ENCODE measurements around the gene FAS.

Gene FAS

GRCh38 chr10:88990384-88991160 is at the start of gene FAS:
FAS (plus strand) TSS chr10:88990798; CDS start chr10:88990877, 79 bp downstream.
- in situ Hi-C loops (cut with HindIII; ENCODE audit: low sequenced_read_pairs), result no loop called here

GRCh38 chr10:88941026-88941425 is 49.6 kb upstream of the FAS start:
- in situ Hi-C loops (cut with HindIII; ENCODE audit: low sequenced_read_pairs), result loop anchor here (5.0 kb wide), 1 partner anchor 56 kb away; no protein-coding TSS in a partner anchor

DNA sequence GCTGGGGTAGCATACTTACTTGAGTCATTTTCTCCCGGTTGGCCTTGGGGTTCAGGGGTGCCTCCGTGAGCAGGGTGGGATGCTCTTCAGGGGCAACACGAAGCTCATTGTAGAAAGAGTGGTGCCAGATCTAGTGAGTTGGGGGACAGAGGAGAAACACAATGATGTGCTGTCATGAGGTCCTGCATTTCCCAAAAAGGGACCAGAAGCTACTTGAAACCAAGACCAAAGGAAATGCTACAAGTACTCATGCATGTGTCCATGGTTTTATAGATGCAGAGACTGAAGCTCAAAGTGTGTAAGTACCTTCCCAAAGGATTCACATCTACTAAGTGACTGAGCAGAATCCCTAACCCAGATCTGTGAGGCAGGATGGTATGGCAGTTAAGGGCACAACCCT is 46.8 kb upstream of the FAS start:
- in situ Hi-C loops (cut with HindIII; ENCODE audit: low sequenced_read_pairs), result loop anchor here (5.0 kb wide), 1 partner anchor 54 kb away; no protein-coding TSS in a partner anchor

DNA sequence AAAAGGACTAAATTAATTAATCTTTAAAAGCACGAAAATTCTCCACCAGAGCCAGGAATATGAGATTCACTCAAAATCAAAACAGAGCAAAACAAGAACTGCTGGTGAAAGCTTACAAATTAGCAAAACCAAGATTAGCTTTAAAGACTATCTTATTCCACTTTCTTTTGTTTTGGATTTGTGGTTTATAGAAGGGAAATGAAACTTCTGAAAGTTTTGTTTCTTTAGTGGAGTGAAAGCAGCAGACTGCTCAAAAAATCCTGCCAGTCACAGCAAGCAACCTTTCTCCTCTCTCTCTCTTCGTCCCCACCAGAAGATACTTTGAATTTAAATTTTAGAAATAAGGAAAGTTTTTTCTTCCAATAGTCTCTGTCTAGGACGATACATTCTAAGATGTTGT is 45.8 kb upstream of the FAS start:
- in situ Hi-C loops (cut with HindIII; ENCODE audit: low sequenced_read_pairs), result loop anchor here (5.0 kb wide), 1 partner anchor 52 kb away; no protein-coding TSS in a partner anchor

- in situ Hi-C loops (cut with HindIII; ENCODE audit: low sequenced_read_pairs), result no loop called here
Observed at GRCh38 chr10:88946200-88946599, 44.4 kb upstream of the FAS start.

DNA sequence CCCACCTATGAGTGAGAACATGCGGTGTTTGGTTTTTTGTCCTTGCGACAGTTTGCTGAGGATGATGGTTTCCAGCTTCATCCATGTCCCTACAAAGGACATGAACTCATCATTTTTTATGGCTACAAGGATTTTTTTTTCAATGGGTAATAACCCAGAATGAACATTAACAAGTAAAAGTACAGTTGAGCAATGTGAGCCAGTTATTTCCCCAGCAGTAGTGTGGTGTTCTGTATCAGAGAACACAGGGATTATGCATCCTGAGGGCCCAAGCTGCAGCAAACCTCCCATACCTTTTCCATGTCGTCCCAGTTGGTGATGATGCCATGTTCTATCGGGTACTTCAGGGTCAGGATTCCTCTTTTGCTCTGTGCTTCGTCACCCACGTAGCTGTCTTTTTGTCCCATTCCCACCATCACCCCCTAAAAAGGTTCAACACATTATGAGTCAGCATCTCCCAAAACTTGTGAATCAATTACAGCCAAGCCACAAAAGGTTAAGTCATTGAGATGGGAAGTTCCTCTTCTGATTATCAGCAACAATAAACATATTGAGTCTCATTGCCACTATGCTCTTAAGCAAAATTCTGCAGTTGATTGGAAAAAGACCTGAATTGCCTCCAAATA is 43.5 kb upstream of the FAS start:
- in situ Hi-C loops (cut with HindIII; ENCODE audit: low sequenced_read_pairs), result no loop called here

- in situ Hi-C loops (cut with HindIII; ENCODE audit: low sequenced_read_pairs), result no loop called here
Observed at GRCh38 chr10:88949051-88949450, 41.5 kb upstream of the FAS start.

GRCh38 chr10:88949912-88950837 is 40.4 kb upstream of the FAS start:
- in situ Hi-C loops (cut with HindIII; ENCODE audit: low sequenced_read_pairs), result no loop called here

GRCh38 chr10:88952647-88953111 is 37.9 kb upstream of the FAS start, which contains the start of gene ACTA2:
ACTA2 (minus strand) TSS chr10:88952773; CDS start chr10:88948930, 3,843 bp downstream.
- in situ Hi-C loops (cut with HindIII; ENCODE audit: low sequenced_read_pairs), result no loop called here

- in situ Hi-C loops (cut with HindIII; ENCODE audit: low sequenced_read_pairs), result no loop called here
Observed at GRCh38 chr10:88953662-88954061, 36.9 kb upstream of the FAS start.

DNA sequence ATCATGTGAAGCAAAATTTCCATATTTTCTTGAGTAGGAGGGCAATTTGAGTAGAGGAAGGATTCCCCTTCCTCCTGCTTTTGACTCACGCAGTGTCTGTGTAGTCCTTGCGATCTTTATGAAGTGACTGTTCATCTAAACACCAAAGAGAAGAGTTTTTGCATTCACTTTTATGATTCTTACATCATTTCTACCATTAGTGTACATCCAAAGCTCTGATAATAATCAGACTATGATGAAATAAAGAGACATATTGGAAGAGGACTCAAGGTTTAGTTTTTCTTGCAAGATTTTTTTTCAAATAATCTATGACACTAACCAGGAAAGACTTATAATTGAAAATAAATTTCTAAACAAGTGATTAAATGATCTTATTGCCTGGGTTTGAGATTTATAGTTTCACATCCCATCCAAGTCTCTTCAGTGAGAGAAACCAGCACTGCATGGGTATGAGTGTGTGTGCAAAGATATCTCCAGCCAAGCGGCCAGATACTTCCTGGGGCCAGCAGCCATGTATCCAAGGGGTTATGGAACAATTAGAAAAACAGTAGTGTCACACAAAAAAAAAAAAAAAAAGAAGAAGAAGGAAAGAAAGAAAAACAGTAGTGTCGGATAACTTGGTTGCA is 36.0 kb upstream of the FAS start:
- in situ Hi-C loops (cut with HindIII; ENCODE audit: low sequenced_read_pairs), result no loop called here

DNA sequence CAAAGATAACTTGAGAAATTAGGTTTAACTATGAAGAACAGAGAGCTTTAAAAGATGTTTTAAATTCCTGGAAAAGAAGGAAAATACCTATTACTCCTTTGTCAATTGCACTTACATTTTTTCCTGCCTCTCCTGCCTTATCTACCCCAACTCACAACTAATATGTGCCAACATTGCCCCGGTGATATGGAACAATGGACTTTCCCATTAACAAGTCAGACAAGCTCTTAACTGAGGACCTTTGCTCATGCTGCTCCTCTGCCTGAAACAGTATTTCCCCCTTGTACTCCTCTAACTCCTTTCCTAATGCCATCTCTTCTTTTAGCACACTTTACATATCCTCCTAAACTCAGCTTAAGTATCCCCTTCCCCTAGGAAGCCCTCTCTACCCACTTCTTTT is 33.2 kb upstream of the FAS start:
- in situ Hi-C loops (cut with HindIII; ENCODE audit: low sequenced_read_pairs), result no loop called here

DNA sequence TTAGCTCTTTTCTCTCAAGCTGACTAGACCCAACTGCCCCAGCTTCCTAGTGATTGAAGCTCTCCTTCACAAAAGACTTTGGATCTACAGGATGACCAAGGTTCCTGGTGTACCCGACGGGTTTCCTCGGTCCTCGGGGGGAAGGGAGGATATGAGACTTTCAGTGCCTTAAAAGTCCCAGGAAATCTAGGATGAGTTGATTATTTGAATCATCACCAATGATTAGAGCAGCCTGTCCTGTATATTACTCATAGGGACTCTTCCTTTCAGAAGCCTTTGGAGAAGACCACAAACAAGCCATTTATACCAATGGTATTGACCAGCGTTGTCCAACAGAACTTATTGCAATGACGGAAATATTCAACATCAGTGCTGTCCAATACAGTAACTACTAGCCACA is 31.9 kb upstream of the FAS start:
- in situ Hi-C loops (cut with HindIII; ENCODE audit: low sequenced_read_pairs), result no loop called here

DNA sequence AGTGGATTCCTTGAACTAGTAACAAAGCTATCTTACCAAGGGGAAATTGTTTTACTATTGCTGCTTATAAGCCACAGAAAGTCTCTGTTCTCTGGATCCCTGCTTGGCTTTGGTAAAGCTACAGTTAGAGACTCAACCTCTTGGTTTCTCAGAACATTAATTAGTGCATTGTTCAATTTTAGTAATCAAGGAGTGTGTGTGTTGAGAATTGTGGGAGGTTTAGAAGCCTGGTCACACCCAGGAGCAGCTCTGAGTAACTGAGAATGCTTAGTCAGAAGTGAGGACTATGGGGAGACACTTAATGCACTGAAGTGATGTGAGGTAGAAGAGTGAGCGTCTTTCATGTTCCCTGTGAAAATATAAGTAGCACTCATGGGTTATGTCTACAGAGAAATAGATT is 29.8 kb upstream of the FAS start:
- in situ Hi-C loops (cut with HindIII; ENCODE audit: low sequenced_read_pairs), result no loop called here

DNA sequence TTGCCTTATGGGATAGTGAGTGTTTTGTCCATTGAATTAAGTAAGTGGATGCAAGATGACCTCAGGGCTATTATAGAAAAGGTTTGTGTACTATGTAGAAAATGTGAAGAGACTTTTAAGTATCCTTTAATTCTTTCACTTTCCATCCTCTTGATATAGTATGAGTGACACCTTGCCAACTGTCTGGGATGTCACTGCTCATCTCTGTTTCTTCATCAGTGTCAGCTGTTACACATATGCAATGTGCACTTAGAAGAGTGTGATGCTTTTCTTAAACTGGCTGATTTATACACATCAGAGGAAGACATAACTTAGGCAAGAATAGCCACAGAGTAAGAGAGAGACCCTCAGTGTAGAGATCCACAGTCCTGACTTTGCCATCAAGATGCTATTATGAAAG is 29.3 kb upstream of the FAS start:
- in situ Hi-C loops (cut with HindIII; ENCODE audit: low sequenced_read_pairs), result no loop called here

GRCh38 chr10:88962336-88962735 is 28.3 kb upstream of the FAS start:
- in situ Hi-C loops (cut with HindIII; ENCODE audit: low sequenced_read_pairs), result no loop called here

DNA sequence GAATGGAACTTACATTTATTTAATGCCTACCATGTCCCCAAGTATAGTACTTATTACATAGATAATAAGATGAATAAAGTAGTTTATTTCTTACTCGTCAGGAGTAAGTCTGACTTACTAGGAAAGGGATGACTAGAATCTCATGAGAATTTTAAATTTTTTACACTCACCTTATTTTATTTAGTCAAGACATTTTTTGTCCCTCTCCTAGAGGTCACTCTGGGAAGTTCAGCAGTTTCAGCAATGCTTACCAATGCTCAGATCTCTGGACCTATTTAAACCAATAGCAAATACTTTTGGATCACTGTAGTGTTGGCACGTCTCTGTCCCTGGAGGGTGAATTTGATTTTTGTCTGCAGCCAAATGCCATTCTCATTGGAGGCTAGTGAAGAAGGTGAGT is 27.3 kb upstream of the FAS start:
- in situ Hi-C loops (cut with HindIII; ENCODE audit: low sequenced_read_pairs), result no loop called here

DNA sequence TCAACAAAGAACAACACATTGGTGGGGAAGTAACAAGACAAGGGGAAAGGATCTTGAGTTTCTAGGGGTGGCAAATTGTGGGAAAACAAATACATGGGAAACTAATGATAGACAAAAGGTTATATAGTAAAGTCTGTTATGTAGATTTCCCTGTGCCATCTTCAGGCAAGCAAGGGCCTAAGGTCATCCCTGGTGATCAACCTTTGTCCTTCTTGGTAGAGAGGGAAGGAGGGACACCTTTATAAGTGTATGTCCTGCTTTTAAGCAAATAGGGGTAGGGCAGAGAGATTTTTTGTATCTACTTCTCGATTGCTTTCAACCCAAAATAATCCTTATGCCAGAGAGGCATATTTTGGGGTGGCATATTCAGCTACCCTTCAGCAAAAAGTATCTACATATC is 26.2 kb upstream of the FAS start:
- in situ Hi-C loops (cut with HindIII; ENCODE audit: low sequenced_read_pairs), result no loop called here

DNA sequence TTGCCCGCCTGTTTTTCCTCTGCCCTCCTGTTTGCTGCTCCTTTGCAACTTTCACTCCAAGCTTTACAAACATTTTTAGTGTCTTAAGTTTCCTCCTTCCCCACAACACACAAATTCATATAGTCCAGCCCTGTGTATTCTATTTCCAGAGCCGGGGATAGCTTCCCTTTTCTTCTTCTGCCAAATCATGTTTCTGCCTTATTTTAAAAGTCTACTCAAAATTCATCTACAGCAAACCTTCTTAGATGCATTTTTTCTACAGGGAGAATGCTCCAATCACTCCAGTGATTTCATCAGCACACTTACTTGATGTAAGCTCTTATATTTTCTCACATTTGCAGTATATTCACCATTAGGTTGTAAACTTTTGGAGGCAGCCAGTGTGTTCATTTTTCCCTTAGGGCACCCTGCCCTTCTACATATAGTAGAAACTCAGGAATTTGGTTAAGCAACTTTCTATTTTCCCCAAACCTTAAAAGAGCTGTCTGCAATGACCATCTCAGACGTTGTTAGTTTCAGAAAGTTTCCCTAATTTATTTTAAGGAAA is 25.7 kb upstream of the FAS start:
- in situ Hi-C loops (cut with HindIII; ENCODE audit: low sequenced_read_pairs), result no loop called here

- in situ Hi-C loops (cut with HindIII; ENCODE audit: low sequenced_read_pairs), result no loop called here
Observed at GRCh38 chr10:88966797-88967196, 23.8 kb upstream of the FAS start.
